ENCODE data around the gene DHRSX.

DNA sequence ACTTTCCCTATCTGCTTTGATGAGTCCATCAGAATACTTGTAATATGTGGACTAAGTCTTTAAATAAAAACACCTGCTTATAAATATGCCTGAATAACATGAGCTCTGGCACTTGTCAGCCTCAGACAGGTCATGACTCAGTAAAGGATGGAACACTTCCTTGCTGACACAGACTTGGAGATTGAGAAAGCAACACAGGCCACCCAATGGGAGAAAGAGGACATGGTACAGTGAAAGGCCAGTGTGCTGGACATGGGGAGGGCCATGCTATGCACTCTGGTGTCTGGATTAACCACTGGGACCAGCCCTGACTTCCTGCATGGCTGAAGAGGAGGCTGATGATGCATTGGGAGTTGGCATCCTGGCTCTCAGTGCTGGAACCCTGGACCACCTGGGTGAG lies 149.5 kb downstream of the DHRSX start:
- no peak for TF ChIP-seq POLR2A (IDR thresholded peaks at IDR 0.05)
- TF ChIP-seq, protein P1, sequence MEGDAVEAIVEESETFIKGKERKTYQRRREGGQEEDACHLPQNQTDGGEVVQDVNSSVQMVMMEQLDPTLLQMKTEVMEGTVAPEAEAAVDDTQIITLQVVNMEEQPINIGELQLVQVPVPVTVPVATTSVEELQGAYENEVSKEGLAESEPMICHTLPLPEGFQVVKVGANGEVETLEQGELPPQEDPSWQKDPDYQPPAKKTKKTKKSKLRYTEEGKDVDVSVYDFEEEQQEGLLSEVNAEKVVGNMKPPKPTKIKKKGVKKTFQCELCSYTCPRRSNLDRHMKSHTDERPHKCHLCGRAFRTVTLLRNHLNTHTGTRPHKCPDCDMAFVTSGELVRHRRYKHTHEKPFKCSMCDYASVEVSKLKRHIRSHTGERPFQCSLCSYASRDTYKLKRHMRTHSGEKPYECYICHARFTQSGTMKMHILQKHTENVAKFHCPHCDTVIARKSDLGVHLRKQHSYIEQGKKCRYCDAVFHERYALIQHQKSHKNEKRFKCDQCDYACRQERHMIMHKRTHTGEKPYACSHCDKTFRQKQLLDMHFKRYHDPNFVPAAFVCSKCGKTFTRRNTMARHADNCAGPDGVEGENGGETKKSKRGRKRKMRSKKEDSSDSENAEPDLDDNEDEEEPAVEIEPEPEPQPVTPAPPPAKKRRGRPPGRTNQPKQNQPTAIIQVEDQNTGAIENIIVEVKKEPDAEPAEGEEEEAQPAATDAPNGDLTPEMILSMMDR (IDR thresholded peaks at IDR 0.05) = no peak
